NB4 (cell line): ENCODE measurements around the gene RNF166.

Source experiments
- CTCF ChIP-seq: IDR thresholded peaks from one replicate; pipeline ENCODE4 v1.5.1; 2012; ENCODE audit warnings: low read depth, low read length
- MAX ChIP-seq: IDR thresholded peaks from 2 replicates; pipeline ENCODE4 v1.6.1; 2011; ENCODE audit warnings: low read depth, low read length
- MYC ChIP-seq: IDR thresholded peaks from 2 replicates; pipeline ENCODE4 v1.6.1; 2011; ENCODE audit warnings: low read depth, low read length
- POLR2A ChIP-seq: IDR thresholded peaks from 2 replicates; pipeline ENCODE4 v1.6.1; 2011; ENCODE audit warnings: mild to moderate bottlenecking; ENCODE audit not compliant: insufficient read length; ENCODE audit errors: extremely low read depth

GRCh38 chr16:88705076-88705684, 1.0 kb downstream of the RNF166 start:
- TF ChIP-seq POLR2A, result no peak
- TF ChIP-seq CTCF, result no peak
- no peak for TF ChIP-seq MAX
- TF ChIP-seq MYC, result no peak
